IPS DF 4.7 (cell line): Measurements from ENCODE around the gene IFT52.

ENCODE experiments used
- DNase-seq: peaks from one replicate; pipeline ENCODE4 v3.0.0-alpha.2; 2013; ENCODE audit warnings: low spot score; ENCODE audit errors: extremely low read depth

IFT52 gene

GRCh38 chr20:43686820-43687219 is 96.1 kb downstream of the IFT52 start:
- DNase-seq: no peak

- no peak for DNase-seq
These were observed 98.4 kb downstream of the IFT52 start for GRCh38 chr20:43689165-43689564.

- no peak for DNase-seq
These were observed 100.3 kb downstream of the IFT52 start for GRCh38 chr20:43690943-43691598.

- DNase-seq: no peak
These were observed 101.3 kb downstream of the IFT52 start for GRCh38 chr20:43691928-43692524.

- no peak for DNase-seq
These were observed 104.0 kb downstream of the IFT52 start for GRCh38 chr20:43694763-43695162.

- no peak for DNase-seq
These were observed 104.8 kb downstream of the IFT52 start for GRCh38 chr20:43695571-43695970.
